Testis (tissue), 3 donors: ENCODE data around the gene PTTG1IP2. TPM values are rescaled to one million over a fixed set of nuclear protein-coding genes. Genes with fewer than 3 reads are reported as not detected.

ENCODE experiments used
- DNase-seq: peaks from one replicate; pipeline ENCODE4 v3.0.0-alpha.2; 2019
- H3K27ac ChIP-seq, 2 donors: fragments of 200-600 bp; sonication (generic); one replicate each; pipeline ENCODE4 v1.5.1; 2019
- H3K27me3 ChIP-seq: fragments of 200-600 bp; sonication (generic); one replicate; pipeline ENCODE4 v1.5.1; 2019
- H3K36me3 ChIP-seq: fragments of 200-600 bp; sonication (generic); one replicate; pipeline ENCODE4 v1.5.1; 2017; ENCODE audit warnings: low read depth; ENCODE audit errors: missing control alignments
- H3K4me1 ChIP-seq: fragments of 200-600 bp; sonication (generic); one replicate; pipeline ENCODE4 v1.5.1; 2019
- H3K4me3 ChIP-seq, 2 donors: fragments of 200-600 bp; sonication (generic); one replicate each; pipeline ENCODE4 v1.5.1; 2017 to 2019
- H3K9me3 ChIP-seq: fragments of 200-600 bp; sonication (generic); one replicate; pipeline ENCODE4 v1.5.1; 2017
- POLR2A ChIP-seq: fragments of 450-650 bp; IDR thresholded peaks from one replicate; pipeline ENCODE4 v1.6.1; 2017; ENCODE audit warnings: antibody characterized with exemption, mild to moderate bottlenecking, moderate library complexity
- WGBS, 2 donors: methylation state at CpG; one replicate each; pipeline ENCODE4 v1.1.5; 2018; 5-methylcytosine and 5-hydroxymethylcytosine counted together
- intact Hi-C: fragments of 100-400 bp; cut with DNase I; formaldehyde crosslinking; loops from one replicate; pipeline ENCODE4 v1.15.1; 2023; ENCODE audit warnings: low total_unique reads
- polyA plus RNA-seq: library from polyadenylated mRNA; stranded (reverse); fragments of 350-450 nt; fragmentation: Illumina TruSeq; extraction: RNeasy Lipid Tissue Mini Kit (QIAGEN cat#74804); gene quantifications from one replicate; pipeline ENCODE4 v1.2.3, GENCODE V29; 2014; ENCODE audit warnings: low read depth, low replicate concordance; ENCODE audit not compliant: insufficient read depth
- total RNA-seq, 2 donors: library from RNA; depleted of rRNA; stranded (reverse); fragments of >200 nt; gene quantifications; one replicate each; pipeline ENCODE4 v1.2.3, GENCODE V29; 2016
- TF ChIP-seq, protein P1 (sequence below), 3 experiments: fragments of 450-650 bp in 2 of 3; fragments of 200-600 bp in 1 of 3; sonication (generic) in 1 of 3; IDR thresholded peaks; one replicate each; pipeline ENCODE4 v1.5.1; 2016 to 2019; ENCODE audit warnings: antibody characterized with exemption in 3 of 3, mild to moderate bottlenecking in 2 of 3, moderate library complexity in 1 of 3

The PTTG1IP2 gene
- total and polyA plus RNA-seq, 3 donors from 2014 or later = 5.8 to 13.1 (median 8.0) TPM

DNA sequence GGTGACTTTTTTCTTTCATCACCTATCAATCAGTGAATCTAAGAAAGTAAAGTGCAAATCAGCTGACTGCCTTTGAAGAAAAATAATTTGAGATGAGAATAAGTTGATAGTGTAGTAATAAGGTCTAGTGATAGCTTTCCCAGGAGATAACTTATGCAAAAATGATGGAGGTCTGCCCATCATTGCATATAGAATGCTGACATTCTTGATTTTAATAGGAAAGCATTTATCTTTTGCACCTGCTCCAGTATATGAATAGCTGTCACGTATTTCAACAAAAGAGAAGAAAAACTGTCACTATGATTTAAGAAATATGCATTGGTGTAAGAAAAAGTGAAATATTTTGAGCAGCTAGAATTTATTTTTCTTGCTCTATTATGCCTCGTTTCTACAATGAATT, 46.8 kb downstream of the PTTG1IP2 start:
- H3K9me3 ChIP-seq = no peaks in the 10 kb centered on the region
- H3K4me3 ChIP-seq = no peak overlapping the region
- no peaks in the 10 kb centered on the region for H3K4me1 ChIP-seq
- WGBS, 2 donors = 85 to 91% methylated on average over 2 of the region's 2 CpGs
- intact Hi-C loops = no loop called here
- no peaks in the 10 kb centered on the region for H3K36me3 ChIP-seq
- H3K27ac ChIP-seq = no peak overlapping the region
- H3K27me3 ChIP-seq = no peaks in the 10 kb centered on the region
- no peak for DNase-seq
- TF ChIP-seq, protein P1, sequence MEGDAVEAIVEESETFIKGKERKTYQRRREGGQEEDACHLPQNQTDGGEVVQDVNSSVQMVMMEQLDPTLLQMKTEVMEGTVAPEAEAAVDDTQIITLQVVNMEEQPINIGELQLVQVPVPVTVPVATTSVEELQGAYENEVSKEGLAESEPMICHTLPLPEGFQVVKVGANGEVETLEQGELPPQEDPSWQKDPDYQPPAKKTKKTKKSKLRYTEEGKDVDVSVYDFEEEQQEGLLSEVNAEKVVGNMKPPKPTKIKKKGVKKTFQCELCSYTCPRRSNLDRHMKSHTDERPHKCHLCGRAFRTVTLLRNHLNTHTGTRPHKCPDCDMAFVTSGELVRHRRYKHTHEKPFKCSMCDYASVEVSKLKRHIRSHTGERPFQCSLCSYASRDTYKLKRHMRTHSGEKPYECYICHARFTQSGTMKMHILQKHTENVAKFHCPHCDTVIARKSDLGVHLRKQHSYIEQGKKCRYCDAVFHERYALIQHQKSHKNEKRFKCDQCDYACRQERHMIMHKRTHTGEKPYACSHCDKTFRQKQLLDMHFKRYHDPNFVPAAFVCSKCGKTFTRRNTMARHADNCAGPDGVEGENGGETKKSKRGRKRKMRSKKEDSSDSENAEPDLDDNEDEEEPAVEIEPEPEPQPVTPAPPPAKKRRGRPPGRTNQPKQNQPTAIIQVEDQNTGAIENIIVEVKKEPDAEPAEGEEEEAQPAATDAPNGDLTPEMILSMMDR (IDR thresholded peaks at IDR 0.05) = no peak
- TF ChIP-seq POLR2A = no peak

DNA sequence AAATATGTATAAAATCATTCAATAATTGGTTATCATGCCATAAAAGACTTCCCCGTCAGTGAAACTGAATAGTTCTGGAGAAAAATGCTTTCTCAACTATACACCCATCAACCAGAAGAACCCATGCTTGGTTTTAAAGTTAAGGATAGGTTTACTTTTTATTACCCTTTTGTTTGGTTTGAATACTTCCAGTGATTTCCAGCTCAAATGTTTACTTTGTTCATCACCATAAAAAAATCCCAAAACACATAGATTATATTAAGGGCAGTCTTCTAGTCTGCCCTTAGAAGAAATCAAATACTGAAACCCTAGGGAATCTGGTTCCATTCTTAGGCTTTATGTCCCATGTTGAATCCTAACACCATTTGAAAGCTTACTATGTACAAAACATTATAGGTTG, 49.2 kb downstream of the PTTG1IP2 start:
- 89 to 100% methylated on average over 1 of the region's 1 CpG for WGBS, 2 donors

DNA sequence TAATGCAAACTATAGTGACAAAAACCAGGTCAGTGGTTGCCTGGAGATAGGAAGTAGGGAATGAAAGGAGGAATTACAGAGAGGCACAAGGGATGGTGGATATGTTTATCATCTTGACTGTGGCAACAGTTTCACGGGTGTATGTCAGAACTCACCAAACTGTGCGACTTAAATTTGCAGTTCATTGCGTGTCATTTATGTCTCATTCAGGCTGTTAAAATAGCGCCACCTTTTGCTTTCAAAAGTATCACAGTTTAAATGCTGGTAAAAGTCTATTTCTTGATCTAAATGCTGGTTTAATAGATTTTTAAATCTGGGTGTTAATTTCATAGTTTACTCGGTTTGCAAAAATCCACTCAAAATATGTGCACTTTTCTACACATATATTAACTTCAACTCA, 51.0 kb downstream of the PTTG1IP2 start:
- WGBS, 2 donors = 41 to 55% methylated on average over 5 of the region's 5 CpGs
- TF ChIP-seq, protein P1 (IDR thresholded peaks at IDR 0.05) = no peak
- no peak for TF ChIP-seq POLR2A
- Histone ChIP-seq H3K36me3 (no peaks in the 10 kb centered on the region), H3K27ac (no peak overlapping the region), H3K27me3 (no peaks in the 10 kb centered on the region), H3K9me3 (no peaks in the 10 kb centered on the region), H3K4me3 (no peak overlapping the region), H3K4me1 (no peaks in the 10 kb centered on the region)
- no peak for DNase-seq
- intact Hi-C loops = no loop called here

More for the DNA sequence above, 49.2 kb downstream of the PTTG1IP2 start:
- intact Hi-C loops = no loop called here
- H3K27me3 ChIP-seq = no peaks in the 10 kb centered on the region
- no peak for DNase-seq
- H3K9me3 ChIP-seq = no peaks in the 10 kb centered on the region
- no peak overlapping the region for H3K4me3 ChIP-seq
- H3K36me3 ChIP-seq = no peaks in the 10 kb centered on the region
- H3K27ac ChIP-seq = no peak overlapping the region
- no peaks in the 10 kb centered on the region for H3K4me1 ChIP-seq
- TF ChIP-seq POLR2A = no peak
- TF ChIP-seq, protein P1 (IDR thresholded peaks at IDR 0.05) = no peak

DNA sequence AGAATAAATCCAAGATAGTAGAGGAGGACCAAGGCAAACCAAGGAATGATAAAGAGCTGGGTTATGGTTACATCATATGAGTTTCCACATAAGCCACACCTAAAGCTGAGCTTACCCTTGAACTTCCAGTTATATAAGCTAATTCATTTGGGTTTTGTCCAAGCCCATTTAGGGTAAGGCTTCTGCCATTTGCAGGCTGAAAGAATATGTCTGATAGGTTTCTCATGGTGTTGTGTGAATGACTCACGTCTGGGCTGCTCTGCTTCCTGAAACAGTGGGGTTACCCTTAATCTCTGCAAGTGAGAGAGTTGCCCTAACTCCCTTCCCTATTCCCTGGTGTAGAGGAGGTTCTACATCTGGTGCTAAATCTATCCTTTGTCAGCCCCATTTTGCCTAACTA, 60.8 kb downstream of the PTTG1IP2 start:
- Histone ChIP-seq H3K4me1 (no peaks in the 10 kb centered on the region), H3K36me3 (no peaks in the 10 kb centered on the region), H3K4me3 (no peak overlapping the region), H3K27ac (no peak overlapping the region), H3K27me3 (no peaks in the 10 kb centered on the region), H3K9me3 (no peaks in the 10 kb centered on the region)
- TF ChIP-seq, protein P1 (IDR thresholded peaks at IDR 0.05) = no peak
- TF ChIP-seq POLR2A = no peak
- intact Hi-C loops = no loop called here
- WGBS, 2 donors = 42 to 44% methylated on average over 1 of the region's 1 CpG
- DNase-seq = no peak

DNA sequence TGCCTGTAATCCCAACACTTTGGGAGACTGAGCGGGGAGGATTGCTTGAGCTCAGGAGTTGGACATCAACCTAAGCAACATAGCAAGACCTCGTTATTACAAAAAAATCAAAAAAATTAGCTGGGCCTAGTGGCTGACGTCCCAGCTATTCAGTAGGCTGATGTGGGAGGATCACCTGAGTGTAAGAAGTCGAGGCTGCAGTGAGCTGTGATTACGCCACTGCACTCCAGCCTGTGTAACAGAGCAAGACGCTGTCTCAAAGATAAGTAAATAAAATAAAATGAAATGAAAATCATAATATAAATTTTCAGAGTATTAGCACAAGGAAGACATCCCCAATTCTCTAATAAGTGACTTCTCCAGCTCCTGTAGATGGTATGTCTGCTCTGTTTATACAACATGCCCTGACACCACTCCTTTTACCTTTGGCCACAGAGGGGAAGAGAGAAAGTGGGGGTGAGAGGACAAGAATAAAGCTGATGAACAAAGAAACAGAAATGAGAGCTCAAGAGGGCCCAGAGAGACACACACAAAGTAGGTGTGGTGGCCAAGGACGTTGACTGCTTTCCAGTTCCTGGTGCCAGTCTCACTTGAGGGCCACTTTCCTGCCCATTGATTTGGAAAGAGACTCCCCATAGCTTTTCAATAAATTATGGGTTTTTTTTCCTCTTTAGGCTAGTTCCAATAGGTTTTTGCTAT, 62.9 kb downstream of the PTTG1IP2 start:
- WGBS, 2 donors = 72 to 76% methylated on average over 7 of the region's 7 CpGs
- no peak for DNase-seq
- Histone ChIP-seq H3K36me3 (no peaks in the 10 kb centered on the region), H3K27ac (no peak overlapping the region), H3K27me3 (no peaks in the 10 kb centered on the region), H3K4me1 (no peaks in the 10 kb centered on the region), H3K4me3 (no peak overlapping the region), H3K9me3 (no peaks in the 10 kb centered on the region)
- intact Hi-C loops = no loop called here
- TF ChIP-seq POLR2A = no peak
- TF ChIP-seq, protein P1 (IDR thresholded peaks at IDR 0.05) = no peak
